NCI-H2107 treated with DMSO at 0.1 percent for 48 hours (cell line): ENCODE measurements around the gene NDUFS2.
A peak's percentile ranks its signal among the peaks of the same experiment; 100 is the strongest.

ENCODE experiments used
- DNase-seq: peaks from one replicate; lab custom pipeline; 2025; ENCODE audit not compliant: unreplicated experiment; lab: John Stamatoyannopoulos, UW

NDUFS2 gene

DNA sequence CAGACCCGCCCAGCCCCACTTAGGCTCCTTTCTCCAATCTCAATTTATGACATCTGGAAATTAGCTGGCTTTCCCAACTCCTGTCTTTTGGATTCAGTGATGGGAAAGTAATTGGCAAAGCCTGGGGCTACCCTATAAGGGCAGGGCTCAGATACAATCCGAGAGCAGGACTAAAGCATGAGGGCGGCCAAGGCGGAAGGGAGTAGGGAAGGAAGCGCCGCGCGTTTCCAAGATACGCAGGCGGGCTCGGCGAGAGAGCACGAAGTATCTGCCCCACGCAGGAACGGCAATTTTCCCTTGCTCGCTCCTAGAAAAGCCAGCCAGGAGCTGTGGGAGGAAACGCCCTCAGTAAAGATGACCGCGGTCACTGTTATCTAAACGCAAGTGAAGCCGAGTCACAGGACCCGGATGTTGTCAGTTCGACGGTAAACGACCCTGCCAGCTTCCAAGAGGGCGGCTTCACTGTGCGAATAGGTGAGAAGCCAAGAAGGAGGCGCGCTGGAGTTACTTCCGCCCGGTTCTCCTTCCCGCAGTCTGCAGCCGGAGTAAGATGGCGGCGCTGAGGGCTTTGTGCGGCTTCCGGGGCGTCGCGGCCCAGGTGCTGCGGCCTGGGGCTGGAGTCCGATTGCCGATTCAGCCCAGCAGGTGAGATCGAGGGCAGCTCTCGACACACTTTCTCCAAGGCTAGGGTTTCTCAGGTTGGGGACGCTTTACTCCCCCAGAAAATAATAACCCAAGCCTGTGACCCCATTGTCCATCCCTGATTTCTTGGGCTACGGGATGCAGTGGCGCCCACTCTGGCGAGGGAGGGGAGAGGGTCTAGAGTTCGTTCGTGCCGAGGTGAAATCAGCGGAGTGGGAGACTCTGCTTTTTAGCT lies at the start of gene NDUFS2:
Gene NDUFS2 (plus strand): TSS at position 532 of the 877 bp plus-strand sequence. CDS start 19 bp downstream, at position 551.
- DNase-seq: peak; percentile 98

DNA sequence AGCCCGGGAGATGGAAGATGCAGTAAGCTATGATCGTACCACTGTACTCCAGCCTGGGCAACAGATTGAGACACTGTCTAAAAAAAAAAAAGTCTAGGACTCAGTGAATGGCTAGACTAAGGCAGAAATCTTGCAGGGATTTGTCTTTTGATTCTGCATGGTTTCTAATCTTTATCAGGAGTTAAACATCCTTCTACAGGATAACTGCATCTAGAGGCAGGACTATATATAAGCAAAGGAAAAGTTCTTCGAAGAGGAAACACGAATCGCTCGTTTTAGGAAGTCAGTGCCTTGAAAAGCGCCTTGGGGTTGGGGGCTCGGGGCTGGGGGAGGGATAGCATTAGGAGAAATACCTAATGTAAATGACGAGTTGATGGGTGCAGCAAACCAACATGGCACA lies 49.0 kb upstream of the NDUFS2 start:
- DNase-seq: no peak

DNA sequence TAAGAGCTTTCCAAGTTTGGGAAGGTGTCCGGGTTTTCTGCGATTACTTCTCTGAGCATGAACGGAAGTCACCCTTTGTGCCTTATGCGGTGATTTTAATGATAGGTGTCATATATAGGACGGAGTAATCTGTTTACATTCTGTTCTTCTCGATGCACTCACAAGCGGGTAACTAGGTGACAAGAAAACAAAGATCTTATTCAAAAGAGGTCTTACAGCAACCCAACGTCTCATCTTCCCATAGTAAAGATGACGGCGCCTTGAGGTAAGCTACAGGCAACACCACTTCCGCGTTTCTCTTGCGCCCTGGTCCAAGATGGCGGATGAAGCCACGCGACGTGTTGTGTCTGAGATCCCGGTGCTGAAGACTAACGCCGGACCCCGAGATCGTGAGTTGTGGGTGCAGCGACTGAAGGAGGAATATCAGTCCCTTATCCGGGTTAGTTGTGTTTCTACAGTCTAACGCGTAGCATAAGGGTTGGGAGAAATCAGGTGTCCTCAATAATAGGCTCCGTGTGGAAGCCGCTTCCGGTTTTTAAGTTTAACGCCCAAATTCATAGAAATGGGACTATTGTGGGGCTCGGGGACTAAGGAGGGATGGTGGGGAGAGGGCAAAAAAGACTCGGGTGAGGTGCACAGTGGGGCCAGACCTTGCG lies 48.4 kb upstream of the NDUFS2 start, which contains the start of gene UFC1:
Gene UFC1 (plus strand): TSS at position 297 of the 656 bp plus-strand sequence. CDS start 20 bp downstream, at position 317.
- DNase-seq: peak; percentile 90

DNA sequence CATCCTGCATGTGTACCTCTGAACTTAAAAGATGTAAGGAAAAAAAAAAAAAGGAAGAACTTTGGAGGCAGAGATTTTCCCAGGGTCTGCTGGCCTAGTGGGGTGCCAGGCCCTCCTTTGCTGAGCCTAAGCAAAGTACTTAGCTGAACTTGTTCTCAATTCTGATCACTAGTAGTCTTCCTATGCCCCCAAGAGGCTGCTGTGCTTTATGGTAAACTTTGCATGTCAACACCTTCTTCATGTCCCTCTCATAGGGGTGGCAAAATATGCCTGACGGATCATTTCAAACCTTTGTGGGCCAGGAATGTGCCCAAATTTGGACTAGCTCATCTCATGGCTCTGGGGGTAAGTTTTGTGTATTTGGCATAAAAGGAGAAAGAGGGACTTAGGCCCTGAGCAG lies 44.3 kb upstream of the NDUFS2 start:
- no peak for DNase-seq

DNA sequence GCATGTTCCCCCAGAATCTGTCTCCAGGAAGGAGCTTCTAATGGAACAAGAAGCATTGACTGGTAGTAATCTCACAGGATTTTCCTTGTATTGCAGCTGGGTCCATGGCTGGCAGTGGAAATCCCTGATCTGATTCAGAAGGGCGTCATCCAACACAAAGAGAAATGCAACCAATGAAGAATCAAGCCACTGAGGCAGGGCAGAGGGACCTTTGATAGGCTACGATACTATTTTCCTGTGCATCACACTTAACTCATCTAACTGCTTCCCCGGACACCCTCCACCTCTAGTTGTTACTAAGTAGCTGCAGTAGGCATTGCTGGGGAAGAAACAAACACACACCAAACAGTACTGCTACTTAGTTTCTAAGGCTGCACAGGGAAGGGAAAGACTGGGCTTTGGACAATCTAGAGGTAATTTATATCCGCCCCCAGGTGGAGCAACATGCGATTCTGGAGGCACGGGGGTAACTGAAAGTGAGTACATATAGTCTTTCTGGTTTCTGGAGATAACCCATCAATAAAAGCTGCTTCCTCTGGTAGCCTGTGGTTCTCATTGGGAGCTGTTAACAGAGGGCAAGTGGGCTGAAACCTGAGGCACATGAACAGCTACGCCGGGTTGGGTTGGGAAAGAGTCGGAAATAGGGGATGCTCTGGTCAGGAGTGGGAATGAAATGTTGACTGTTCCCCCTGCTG lies 43.7 kb upstream of the NDUFS2 start:
- DNase-seq: no peak

DNA sequence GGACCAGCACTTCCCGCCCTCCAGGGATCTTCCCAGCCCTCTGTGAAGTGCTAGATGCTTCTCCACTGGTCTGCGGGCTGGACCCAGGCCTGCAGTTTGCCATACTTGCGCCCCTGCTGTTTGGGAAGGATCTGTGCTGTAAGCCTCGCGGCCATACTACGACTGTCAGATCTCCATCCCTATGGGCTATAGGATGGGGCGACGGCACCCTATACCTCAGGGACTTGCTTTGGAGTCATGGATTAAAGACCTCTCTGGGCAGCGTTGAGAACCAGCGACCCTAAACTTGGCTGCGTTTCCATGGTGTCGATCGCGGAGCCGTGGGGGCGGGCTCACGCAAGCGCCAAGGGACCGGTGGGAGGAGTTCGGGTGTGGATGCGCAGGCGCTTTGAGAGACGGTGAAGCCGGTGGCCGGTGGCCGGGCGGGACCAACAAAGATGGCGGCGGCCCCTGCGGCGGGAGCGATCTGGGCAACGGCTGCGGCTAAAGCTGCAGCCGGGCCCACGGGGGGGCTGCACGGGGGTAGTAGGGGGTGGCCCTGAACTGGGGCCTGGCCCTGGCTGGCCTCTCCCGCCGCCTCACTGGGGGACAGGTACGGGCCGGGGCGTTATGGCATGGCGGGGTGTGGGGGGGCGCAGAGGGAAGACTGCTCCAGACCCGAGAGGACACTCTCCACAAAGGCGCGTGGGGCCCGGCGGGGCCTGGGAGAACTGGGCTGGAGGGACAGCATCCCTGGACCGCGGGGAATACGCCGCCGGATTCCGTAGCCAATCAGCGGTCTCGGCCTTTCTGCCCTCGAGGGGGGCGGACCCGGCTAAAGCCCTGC lies 42.9 kb upstream of the NDUFS2 start, which contains the start of gene USP21:
Gene USP21 (plus strand): TSS at position 414 of the 826 bp plus-strand sequence. CDS start 1,141 bp downstream, outside the sequence.
- peak; percentile 91 for DNase-seq

DNA sequence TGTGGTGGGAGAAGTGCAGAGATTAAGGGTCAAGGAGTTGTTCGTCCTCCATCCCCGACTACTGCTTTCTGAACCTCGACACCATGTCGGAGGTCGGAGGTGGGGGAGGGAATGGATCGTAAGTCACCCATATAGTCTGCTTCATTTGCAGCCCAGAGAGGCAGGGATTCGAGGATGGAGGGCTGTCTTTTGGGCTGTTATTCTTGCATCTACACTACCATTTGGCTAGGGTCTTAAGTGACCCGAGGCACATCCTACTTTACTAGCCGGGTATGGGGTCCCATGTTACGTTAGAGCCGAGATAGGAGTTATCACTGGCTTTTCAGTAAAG lies 42.3 kb upstream of the NDUFS2 start:
- no peak for DNase-seq

DNA sequence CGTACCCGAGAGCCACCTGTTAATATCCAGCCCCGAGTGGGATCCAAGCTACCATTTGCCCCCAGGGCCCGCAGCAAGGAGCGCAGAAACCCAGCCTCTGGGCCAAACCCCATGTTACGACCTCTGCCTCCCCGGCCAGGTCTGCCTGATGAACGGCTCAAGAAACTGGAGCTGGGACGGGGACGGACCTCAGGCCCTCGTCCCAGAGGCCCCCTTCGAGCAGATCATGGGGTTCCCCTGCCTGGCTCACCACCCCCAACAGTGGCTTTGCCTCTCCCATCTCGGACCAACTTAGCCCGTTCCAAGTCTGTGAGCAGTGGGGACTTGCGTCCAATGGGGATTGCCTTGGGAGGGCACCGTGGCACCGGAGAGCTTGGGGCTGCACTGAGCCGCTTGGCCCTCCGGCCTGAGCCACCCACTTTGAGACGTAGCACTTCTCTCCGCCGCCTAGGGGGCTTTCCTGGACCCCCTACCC lies 41.5 kb upstream of the NDUFS2 start:
- DNase-seq: no peak

DNA sequence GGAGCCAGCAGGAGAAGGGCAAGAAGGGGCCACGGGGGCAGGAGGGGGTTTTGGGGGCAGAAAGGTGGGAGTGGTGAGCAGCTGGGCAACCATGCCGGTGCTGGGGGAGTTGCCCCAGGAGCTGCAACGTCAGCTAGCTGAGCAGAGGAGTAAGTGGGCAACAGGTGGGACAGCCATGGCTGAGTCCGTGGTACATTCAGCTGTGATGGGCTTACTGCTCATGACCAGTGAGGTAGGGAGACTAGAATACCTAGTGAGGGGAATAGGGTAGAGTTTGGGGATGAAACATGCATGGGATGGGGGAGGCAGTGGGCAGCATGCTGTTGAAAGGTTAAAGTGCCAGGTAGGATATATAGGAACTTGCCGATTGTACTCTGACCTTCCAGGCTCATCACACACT lies 40.5 kb upstream of the NDUFS2 start:
- no peak for DNase-seq

DNA sequence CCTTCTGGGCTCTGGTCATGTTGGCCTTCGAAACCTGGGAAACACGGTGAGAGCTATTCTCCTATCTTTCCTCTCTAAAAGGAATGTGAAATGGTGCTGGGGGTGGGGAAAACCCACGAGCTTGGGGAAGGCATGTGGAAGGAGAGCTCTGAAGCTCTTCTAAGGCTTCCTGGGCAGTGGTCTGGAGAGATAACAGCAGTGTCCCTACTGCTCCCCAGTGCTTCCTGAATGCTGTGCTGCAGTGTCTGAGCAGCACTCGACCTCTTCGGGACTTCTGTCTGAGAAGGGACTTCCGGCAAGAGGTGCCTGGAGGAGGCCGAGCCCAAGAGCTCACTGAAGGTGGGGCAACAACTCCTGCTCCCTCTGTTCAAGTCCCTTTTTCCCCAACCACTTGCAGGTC lies 40.1 kb upstream of the NDUFS2 start:
- DNase-seq: no peak

DNA sequence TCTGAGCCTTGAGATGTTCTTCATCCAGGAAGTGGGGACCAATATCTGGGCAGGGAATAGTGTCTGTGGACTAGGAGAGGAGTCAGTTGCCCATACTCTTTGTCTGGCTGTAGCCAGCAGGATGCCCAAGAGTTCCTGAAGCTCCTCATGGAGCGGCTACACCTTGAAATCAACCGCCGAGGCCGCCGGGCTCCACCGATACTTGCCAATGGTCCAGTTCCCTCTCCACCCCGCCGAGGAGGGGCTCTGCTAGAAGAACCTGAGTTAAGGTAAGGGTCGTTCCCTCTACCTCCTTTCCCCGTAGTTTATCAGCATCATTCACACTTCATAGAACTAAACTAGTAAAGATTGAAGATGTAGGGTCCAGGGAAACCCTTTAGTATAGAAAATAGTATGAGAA lies 39.4 kb upstream of the NDUFS2 start:
- DNase-seq: no peak

DNA sequence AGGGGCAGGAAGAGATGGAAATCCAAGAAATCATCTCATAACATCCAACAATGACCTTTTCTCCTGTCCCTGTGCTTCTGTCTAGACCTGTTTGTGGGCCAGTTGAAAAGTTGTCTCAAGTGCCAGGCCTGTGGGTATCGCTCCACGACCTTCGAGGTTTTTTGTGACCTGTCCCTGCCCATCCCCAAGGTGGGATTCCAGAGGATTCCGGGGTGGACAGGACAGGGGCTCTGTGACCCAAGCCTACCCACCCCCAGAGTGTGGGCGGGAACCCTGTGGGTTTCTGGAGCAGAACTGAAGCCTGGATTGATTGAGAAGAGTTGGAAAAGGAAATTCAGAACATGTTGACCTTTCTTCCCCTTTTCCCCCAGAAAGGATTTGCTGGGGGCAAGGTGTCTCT lies 38.4 kb upstream of the NDUFS2 start:
- DNase-seq: no peak

DNA sequence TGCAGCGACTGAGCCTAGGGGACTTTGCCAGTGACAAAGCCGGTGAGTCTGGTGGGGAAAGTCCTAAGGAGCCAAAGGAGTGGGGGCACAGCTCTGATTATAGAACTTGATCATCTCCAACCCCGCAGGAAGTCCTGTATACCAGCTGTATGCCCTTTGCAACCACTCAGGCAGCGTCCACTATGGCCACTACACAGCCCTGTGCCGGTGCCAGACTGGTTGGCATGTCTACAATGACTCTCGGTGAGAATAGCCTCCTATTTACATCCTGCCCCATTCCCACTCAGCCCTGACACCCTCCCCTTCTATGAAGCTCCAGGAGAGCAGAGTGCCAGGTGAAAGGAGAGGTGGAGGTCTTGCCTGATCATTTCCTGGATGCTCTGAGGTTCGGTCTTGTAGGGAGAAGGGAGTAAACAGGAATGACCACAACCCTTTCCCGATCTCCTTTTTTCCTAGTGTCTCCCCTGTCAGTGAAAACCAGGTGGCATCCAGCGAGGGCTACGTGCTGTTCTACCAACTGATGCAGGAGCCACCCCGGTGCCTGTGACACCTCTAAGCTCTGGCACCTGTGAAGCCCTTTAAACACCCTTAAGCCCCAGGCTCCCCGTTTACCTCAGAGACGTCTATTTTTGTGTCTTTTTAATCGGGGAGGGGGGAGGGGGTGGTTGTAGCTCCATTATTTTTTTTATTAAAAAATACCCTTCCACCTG lies 37.1 kb upstream of the NDUFS2 start:
- no peak for DNase-seq

DNA sequence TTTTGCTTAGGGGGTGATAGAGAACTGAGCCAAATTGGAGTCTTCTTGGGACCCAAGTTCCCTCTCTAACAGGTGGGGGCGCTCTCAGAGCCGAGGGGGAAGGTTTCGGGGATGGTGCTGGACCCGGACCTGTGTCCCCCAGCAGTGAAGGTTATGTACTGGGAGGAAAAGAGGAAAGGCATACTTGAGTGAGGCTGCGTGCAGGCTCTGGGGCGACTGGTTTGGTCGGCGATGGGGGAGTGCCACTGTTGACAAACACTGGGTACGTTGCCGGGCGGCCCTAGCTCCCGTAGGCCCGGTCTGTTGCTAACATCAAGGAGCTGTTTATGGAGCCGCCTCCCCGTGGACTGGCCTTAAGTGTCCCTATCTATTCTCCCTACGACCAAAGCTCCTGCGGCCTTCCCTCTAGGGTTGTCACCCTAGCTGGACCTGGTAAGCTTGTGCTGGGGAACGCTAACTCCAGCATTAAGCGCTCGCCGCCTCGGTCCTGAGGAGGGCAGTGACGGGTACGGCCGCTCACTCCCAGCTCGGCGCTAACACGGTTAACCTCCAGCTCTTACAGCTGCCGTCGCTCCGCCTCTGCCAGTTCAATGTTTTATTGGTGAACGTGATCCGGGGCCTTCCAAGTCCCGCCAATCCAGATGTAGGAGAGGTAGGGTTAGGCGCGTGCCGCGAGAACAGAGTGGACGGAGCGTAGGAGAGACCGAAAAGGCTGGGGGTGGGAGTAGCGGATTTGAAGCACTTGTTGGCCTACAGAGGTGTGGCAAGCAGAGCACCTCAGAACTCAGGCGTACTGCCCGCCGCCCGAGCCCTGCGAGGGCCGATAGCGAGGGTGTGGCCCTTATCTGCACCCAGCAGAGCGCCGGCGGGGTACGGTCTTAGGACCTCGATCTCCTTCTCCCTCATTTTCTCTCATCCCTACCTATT lies 36.2 kb upstream of the NDUFS2 start, which contains the start of gene PPOX:
Gene PPOX (plus strand): TSS at position 685 of the 927 bp plus-strand sequence. CDS start 422 bp downstream, outside the sequence.
- DNase-seq: peak; percentile 99

DNA sequence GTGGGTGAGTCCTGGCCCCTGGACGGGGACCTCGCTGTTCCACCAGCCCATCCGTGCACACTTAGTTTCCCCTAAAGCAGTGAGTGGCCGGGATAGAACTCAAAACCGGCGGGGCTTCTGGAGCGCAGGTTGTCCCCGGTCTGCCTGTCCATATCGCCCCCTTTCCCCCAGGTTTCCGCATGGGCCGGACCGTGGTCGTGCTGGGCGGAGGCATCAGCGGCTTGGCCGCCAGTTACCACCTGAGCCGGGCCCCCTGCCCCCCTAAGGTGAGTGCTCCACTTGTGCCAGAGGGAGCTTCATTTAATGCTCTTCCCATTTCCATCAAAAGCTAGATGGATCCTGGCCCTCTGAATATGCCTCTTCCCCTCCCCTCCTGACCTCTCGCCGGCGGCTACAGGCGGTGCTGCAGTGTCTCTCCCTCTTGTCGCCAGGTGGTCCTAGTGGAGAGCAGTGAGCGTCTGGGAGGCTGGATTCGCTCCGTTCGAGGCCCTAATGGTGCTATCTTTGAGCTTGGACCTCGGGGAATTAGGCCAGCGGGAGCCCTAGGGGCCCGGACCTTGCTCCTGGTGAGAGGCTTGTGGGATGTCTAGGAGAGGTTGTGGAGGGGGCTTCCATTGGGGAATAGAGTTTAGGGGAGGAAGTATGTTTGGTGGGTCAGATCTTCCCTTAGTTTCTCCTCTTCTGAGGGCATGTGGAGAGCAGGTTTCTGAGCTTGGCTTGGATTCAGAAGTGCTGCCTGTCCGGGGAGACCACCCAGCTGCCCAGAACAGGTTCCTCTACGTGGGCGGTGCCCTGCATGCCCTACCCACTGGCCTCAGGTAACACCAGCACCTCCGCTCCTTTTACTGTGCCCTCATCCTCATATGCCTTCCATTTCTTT lies 35.3 kb upstream of the NDUFS2 start:
- no peak for DNase-seq

DNA sequence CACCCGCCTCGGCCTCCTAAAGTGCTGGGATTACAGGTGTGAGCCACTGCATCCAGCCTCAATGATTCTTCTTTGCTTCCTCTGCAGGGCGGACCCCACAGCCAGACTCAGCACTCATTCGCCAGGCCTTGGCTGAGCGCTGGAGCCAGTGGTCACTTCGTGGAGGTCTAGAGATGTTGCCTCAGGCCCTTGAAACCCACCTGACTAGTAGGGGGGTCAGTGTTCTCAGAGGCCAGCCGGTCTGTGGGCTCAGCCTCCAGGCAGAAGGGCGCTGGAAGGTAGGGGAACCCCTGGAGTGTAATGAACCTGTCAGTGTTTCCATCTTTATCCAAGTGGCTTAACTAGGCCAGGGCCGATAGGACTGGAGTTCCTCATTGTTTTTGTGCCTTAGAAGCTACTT lies 33.3 kb upstream of the NDUFS2 start:
- no peak for DNase-seq

DNA sequence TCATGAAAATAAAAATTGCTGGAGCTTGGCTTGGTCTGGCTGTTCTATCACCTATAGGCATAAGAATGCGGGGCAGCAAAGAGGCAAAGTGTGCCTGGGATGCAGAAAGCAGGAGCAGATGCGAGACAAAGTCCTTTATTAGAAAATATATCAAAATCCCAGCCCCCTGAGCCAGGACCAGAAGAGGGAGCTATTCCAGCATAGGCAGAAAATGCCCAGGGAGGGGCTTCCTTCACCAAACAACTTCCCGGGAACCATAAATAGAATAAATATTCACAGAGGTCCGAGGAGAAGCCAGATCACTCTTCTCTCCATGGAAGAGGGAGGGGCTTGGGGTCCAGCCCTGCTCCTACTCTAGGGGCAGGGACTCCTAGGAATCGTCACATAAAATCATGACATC lies 31.0 kb upstream of the NDUFS2 start:
- no peak for DNase-seq

DNA sequence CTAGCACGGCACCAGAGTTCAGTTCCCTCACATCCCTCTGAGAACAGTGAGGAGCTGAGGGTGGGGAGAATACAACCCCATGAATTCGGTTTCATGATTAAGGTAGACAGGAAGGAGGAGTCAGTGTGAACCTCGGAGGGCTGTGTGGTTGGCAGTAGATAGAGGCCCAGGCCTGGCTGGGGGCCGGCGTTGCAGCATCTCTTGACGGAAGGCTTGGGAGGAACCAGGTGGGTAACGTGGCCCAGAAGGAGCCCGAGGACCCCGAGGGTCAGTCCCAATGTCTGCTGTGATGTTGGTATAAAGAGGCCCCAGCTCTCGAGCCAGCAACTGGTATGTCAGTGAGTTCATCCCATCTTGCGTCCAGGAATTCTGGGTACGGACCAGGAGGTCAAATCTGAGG lies 30.5 kb upstream of the NDUFS2 start:
- no peak for DNase-seq
